Glutamatergic neuron (in vitro differentiated cells): ENCODE measurements around the gene CXCR4. TPM values are rescaled to one million over a fixed set of nuclear protein-coding genes. Genes with fewer than 3 reads are reported as not detected.

Experiments
- DNase-seq: peaks from one replicate; pipeline ENCODE4 v3.0.0; 2022
- H3K27ac Mint-ChIP-seq: one replicate; pipeline ENCODE4 v1.8.0; 2020; ENCODE audit warnings: mild to moderate bottlenecking, mixed read lengths, inconsistent platforms; ENCODE audit not compliant: unreplicated experiment
- H3K27me3 Mint-ChIP-seq: one replicate; pipeline ENCODE4 v1.8.0; 2020; ENCODE audit warnings: mild to moderate bottlenecking, moderate library complexity, mixed read lengths, inconsistent platforms; ENCODE audit not compliant: unreplicated experiment
- H3K36me3 Mint-ChIP-seq: one replicate; pipeline ENCODE4 v1.8.0; 2020; ENCODE audit warnings: mild to moderate bottlenecking, mixed read lengths, inconsistent platforms; ENCODE audit not compliant: unreplicated experiment
- H3K4me1 Mint-ChIP-seq: one replicate; pipeline ENCODE4 v1.8.0; 2020; ENCODE audit warnings: mild to moderate bottlenecking, low read depth, mixed read lengths, inconsistent platforms; ENCODE audit not compliant: unreplicated experiment
- H3K4me3 Mint-ChIP-seq: one replicate; pipeline ENCODE4 v1.8.0; 2020; ENCODE audit warnings: mild to moderate bottlenecking, mixed read lengths, inconsistent platforms; ENCODE audit not compliant: unreplicated experiment
- H3K9me3 Mint-ChIP-seq: one replicate; pipeline ENCODE4 v1.8.0; 2020; ENCODE audit warnings: mild to moderate bottlenecking, moderate library complexity, mixed read lengths, inconsistent platforms; ENCODE audit not compliant: unreplicated experiment
- total RNA-seq: library from RNA; stranded (reverse); fragmentation: NEBNext Ultra II Directional; extraction: Animal tissue kit (Norgen Biotek cat#: 25700); gene quantifications from one replicate; pipeline ENCODE4 v1.2.1, GENCODE V29; 2021; ENCODE audit not compliant: unreplicated experiment
- TF ChIP-seq, protein P1 (sequence below): fragments of 200-600 bp; sonication (generic); IDR thresholded peaks from one replicate; pipeline ENCODE4 v1.5.0; 2021; ENCODE audit not compliant: partially characterized antibody, unreplicated experiment

The CXCR4 gene
- total RNA-seq, 1 donor from 2014 or later = 215 TPM

DNA sequence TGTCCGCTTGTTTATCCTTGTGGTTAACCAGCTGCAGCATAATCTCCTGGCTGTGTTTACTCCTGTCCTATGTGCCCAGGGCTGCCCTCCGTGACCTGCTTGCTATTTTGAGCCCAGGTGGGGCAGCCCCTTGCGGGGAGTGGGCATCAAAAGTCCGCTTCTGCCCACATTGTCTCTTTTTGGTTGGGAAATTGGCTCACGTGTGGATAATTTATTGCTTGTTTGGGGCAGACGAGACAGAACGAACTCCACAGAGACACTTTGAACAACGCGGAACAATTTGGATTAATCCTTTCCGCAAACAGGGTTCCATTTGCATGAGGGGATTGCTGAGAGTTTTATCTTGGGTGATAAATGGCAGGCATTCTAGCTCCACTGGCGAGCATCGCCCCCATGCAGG, 8.1 kb upstream of the CXCR4 start:
- H3K4me3 Mint-ChIP-seq = peak overlapping the region; percentile 3
- H3K9me3 Mint-ChIP-seq = peaks cover 2% of the 10 kb centered on the region
- peaks cover 41% of the 10 kb centered on the region for H3K4me1 Mint-ChIP-seq
- TF ChIP-seq, protein P1, sequence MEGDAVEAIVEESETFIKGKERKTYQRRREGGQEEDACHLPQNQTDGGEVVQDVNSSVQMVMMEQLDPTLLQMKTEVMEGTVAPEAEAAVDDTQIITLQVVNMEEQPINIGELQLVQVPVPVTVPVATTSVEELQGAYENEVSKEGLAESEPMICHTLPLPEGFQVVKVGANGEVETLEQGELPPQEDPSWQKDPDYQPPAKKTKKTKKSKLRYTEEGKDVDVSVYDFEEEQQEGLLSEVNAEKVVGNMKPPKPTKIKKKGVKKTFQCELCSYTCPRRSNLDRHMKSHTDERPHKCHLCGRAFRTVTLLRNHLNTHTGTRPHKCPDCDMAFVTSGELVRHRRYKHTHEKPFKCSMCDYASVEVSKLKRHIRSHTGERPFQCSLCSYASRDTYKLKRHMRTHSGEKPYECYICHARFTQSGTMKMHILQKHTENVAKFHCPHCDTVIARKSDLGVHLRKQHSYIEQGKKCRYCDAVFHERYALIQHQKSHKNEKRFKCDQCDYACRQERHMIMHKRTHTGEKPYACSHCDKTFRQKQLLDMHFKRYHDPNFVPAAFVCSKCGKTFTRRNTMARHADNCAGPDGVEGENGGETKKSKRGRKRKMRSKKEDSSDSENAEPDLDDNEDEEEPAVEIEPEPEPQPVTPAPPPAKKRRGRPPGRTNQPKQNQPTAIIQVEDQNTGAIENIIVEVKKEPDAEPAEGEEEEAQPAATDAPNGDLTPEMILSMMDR = no peak
- DNase-seq = no peak
- peaks cover 5% of the 10 kb centered on the region for H3K27me3 Mint-ChIP-seq
- peak overlapping the region; percentile 85 for H3K27ac Mint-ChIP-seq
- no peaks in the 10 kb centered on the region for H3K36me3 Mint-ChIP-seq

DNA sequence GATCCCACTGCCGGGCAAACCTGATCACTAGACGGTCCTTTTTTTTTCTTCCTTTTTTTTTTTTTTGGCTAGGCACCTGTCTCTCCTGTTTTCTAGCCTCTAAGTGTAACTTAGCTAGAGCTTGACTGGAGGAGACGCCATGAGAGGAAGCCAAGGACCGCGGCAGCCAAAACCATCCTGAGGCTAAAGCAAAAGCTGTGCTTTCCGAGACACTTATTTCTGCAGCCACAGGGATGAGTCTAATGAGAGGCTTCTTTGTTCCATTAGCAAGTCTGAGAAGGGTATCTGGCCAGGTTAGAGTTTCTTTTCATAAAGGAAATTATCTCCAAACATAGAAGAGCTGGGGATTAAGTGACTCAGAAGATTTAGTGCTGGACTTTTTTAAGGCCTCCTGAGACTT, 7.3 kb upstream of the CXCR4 start:
- Mint-ChIP-seq H3K9me3 (no peaks in the 10 kb centered on the region), H3K27ac (no peak overlapping the region), H3K36me3 (no peaks in the 10 kb centered on the region), H3K27me3 (peaks cover 5% of the 10 kb centered on the region), H3K4me1 (peaks cover 47% of the 10 kb centered on the region), H3K4me3 (peak overlapping the region; percentile 17)
- no peak for DNase-seq
- TF ChIP-seq, protein P1 = no peak

DNA sequence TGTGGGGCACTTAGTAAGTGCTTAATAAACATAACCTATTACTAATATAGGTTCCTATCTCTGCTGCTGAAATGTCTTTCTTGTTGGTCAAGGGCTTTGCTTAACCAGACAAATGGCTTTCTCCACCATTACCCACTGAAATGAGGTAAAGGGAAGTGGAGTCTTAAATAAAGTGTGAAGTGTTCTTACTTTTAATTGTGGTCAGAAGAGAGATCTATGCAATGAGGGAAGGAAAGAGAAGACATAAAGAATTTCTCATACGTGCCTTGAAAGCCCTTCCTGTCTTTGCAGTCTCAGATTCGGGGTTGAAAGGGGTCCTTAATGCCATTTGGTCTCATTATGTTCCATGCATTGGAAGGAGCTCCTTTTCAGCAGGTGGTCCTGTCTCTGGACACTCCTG, 6.9 kb upstream of the CXCR4 start:
- peaks cover 51% of the 10 kb centered on the region for H3K4me1 Mint-ChIP-seq
- no peak overlapping the region for H3K4me3 Mint-ChIP-seq
- peaks cover 5% of the 10 kb centered on the region for H3K27me3 Mint-ChIP-seq
- no peak overlapping the region for H3K27ac Mint-ChIP-seq
- H3K36me3 Mint-ChIP-seq = no peaks in the 10 kb centered on the region
- H3K9me3 Mint-ChIP-seq = no peaks in the 10 kb centered on the region
- TF ChIP-seq, protein P1 = no peak
- DNase-seq = no peak

DNA sequence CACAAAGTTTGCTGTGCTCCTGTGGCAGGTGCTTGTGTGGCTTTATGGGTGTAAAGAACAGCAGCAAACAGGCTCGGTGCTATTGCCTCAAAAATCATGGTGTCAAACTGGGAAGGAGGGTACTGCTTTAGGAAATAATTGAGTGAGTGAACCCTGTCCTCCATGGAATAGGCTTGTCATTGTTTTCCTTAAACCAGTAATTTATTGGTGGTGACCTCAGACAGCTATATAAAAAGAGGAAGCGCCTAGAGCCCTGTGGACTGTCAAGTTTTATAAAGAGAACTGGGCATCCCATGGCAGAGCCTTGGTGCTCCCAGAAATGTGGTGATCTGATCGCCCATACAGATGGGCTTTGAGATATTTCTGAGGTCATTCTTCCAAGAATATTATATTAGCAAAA, 4.7 kb upstream of the CXCR4 start:
- DNase-seq = no peak
- Mint-ChIP-seq H3K27me3 (peaks cover 4% of the 10 kb centered on the region), H3K9me3 (peaks cover 7% of the 10 kb centered on the region), H3K36me3 (no peaks in the 10 kb centered on the region), H3K4me1 (peaks cover 42% of the 10 kb centered on the region), H3K27ac (no peak overlapping the region), H3K4me3 (no peak overlapping the region)
- TF ChIP-seq, protein P1 = no peak

DNA sequence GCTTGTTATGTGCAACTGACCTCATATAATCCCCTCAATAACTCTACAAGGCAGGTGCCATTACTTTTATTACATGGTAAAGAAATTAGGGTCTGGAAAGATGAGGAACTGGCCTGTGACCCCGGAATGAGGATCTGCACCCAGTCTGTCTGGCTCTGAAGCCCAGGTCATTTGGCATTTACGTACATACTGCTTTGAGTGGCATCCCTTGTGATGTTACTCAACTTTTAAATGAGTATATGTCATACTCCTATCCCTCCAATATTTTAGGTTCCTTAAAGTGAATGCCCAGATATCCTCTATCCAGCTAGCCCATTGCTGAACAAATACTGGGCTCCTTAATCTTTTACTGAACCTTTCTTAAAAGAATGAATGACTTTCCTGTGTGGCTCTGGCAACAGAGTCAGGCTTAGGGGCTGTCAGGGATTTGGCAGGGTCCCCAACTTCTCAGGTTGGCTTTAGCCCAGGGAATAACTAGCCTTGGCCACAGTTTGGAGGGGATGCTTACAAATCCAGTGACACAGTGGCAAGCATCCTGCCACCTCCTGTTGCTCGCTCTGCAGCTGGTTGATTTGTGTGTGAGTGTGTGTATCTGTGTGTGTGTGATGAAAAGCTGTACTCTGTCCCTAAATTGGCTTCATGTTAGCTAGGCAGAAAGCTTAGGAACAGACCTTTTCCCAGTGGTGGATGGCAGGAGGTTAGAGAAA, 3.4 kb upstream of the CXCR4 start:
- no peak for DNase-seq
- Mint-ChIP-seq H3K4me1 (peaks cover 31% of the 10 kb centered on the region), H3K27ac (no peak overlapping the region), H3K36me3 (no peaks in the 10 kb centered on the region), H3K9me3 (peaks cover 7% of the 10 kb centered on the region), H3K4me3 (no peak overlapping the region), H3K27me3 (no peaks in the 10 kb centered on the region)
- TF ChIP-seq, protein P1 = no peak
